Fibroblast of the aortic adventitia (primary cell): Measurements from ENCODE around the gene YPEL3. TPM values are rescaled to one million over a fixed set of nuclear protein-coding genes. Genes with fewer than 3 reads are reported as not detected.

Source experiments
- DNase-seq: peaks from one replicate; pipeline ENCODE4 v3.0.0-alpha.2; 2010; ENCODE audit warnings: low read depth
- H3K4me3 ChIP-seq: 2 replicates; pipeline ENCODE4 v1.5.1; 2011; ENCODE audit warnings: low read depth, mild to moderate bottlenecking, control low read depth, low read length, moderate library complexity
- CTCF ChIP-seq: IDR thresholded peaks from 2 replicates; pipeline ENCODE4 v1.5.1; 2011; ENCODE audit warnings: mild to moderate bottlenecking, low read length, control low read depth, inconsistent platforms; ENCODE audit not compliant: insufficient read depth
- total RNA-seq: library from RNA; depleted of rRNA; stranded (reverse); fragments of >200 nt; gene quantifications from 2 replicates; pipeline ENCODE4 v1.2.3, GENCODE V29; 2012; ENCODE audit warnings: low replicate concordance

The YPEL3 gene
- total RNA-seq, 1 donor = 19.8 TPM

DNA sequence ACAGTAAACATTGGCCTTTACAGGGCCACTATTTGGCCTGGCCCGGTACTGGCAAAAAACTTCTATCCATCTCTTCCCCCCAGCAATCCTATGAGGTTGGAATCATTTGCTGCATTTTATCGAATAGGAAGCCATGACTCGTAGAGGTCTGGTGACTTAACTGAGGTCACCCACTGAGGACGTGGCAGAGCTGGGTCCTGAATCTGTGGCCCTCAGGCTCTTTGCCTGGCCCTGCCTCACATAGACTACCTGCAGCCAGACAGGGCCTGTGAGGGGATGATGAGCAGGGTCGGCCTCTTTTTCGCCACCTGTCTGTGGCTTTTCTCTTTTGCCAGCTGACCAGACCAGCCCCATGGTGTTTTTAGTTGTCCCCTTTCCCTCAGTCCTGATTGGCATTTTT is 18.4 kb downstream of the YPEL3 start:
- H3K4me3 ChIP-seq = peak overlapping the region; percentile 97

DNA sequence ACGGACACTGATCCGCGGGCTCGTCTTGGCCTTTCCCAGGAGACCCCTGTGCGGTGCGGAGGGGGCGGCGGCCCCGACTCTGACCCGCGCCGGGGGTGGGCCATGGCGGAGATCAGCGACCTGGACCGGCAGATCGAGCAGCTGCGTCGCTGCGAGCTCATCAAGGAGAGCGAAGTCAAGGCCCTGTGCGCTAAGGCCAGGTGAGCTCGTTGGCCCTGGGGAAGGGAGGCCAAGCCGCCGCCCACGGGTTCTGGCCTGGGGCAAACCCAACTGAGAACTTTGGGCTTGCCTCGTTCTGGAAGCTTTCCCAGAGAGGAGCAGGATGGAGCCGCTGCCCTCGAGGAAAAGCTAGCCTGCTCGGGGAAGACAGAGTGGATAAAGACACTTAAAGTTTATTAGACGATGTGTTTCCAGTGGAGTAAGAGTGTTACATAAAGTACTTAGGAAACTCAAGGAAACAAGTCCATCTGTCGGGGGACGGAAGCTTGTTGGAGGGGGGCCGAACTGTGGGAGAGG is 19.7 kb downstream of the YPEL3 start:
- peak overlapping the region; percentile 97 for H3K4me3 ChIP-seq
- TF ChIP-seq CTCF = no peak
- DNase-seq = peak; percentile 31

More for the DNA sequence above, 18.4 kb downstream of the YPEL3 start:
- TF ChIP-seq CTCF = no peak
- peak; percentile 43 for DNase-seq

DNA sequence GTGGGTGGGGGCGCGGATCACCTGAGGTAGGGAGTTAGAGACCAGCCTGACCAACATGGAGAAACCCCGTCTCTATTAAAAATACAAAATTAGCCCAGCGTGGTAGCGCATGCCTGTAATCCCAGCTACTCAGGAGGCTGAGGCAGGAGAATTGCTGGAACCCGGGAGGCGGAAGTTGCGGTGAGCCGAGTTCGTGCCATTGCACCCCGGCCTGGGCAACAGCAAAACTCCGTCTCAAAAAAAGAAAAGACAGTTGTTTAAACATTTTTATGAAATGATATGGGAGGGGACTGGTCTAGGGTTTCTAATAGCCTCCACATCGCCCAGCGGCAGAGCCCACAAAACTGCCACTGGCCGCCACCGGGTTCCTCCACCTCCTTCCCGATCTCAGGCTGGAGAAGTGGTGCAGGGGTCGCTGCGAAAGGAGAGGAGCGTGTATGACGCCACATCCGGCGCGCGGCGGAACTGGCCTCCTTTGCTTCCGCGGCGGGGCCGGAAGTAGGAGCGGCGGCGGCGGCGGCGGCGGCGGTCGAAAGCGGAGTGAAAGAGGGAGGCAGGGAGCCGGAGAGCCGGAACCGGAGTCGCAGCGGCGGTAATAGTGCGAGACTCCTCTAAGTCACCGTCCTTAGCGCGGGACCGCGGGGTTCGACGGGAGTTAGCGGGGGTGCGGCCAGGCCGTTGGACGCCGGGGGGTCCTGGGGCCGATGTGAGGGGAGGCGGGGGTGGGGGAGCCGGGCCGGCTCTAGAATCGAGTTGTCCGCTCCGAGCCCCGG is 20.3 kb downstream of the YPEL3 start, which contains the start of gene PPP4C:
Gene PPP4C, plus strand, starts transcription at position 492 of the 773 bp plus-strand sequence. CDS start 384 bp downstream, outside the sequence.
- H3K4me3 ChIP-seq = peak within 1 kb of the TSS; percentile 97
- peak; percentile 85 for DNase-seq
- peak; percentile 9 for TF ChIP-seq CTCF

GRCh38 chr16:30070490-30070889 is 25.5 kb downstream of the YPEL3 start:
- no peak for TF ChIP-seq CTCF
- H3K4me3 ChIP-seq = no peak overlapping the region
- DNase-seq = no peak

- TF ChIP-seq CTCF = no peak
- peak overlapping the region; percentile 38 for H3K4me3 ChIP-seq
- DNase-seq = no peak
These were observed 26.2 kb downstream of the YPEL3 start for GRCh38 chr16:30069611-30070462.

DNA sequence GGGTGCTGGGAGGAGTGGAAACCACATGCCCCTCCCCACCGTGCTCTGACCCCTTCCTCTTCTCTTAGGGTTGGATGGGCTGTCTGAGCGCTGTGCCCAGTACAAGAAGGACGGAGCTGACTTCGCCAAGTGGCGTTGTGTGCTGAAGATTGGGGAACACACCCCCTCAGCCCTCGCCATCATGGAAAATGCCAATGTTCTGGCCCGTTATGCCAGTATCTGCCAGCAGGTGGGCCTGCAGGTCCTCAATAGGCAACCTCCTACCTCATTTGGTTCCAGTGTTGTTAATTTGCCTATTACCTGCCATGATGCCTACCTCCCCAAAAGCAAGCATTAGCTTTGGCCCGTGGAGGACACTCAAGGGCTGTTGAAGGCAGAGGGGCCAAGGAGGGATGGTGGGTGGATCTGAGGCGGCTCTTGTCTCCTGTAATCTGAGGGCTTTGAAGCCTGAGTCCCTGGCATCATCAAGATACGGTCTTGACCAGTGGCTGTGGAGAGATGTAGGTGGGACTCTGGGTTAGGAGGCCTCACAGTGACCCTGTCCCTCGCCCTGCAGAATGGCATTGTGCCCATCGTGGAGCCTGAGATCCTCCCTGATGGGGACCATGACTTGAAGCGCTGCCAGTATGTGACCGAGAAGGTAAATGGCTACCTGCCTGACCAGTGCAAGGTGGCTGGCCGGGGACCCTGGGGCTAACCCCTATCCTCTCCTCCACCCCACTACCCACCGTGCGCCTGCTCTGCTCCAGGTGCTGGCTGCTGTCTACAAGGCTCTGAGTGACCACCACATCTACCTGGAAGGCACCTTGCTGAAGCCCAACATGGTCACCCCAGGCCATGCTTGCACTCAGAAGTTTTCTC is 27.0 kb downstream of the YPEL3 start:
- peak overlapping the region; percentile 38 for H3K4me3 ChIP-seq
- peak; percentile 31 for DNase-seq
- TF ChIP-seq CTCF = peak; percentile 64
